HuH-7.5 (cell line): ENCODE data around the gene KCNH3.

ENCODE experiments used
- DNase-seq: peaks from one replicate; pipeline ENCODE4 v3.0.0; 2011; ENCODE audit warnings: low spot score

The KCNH3 gene

GRCh38 chr12:49545815-49546214 is 7.0 kb downstream of the KCNH3 start:
- no peak for DNase-seq

- DNase-seq: no peak
These were observed 7.7 kb downstream of the KCNH3 start for GRCh38 chr12:49546481-49546880.

GRCh38 chr12:49547090-49547690 is 8.4 kb downstream of the KCNH3 start:
- no peak for DNase-seq

- no peak for DNase-seq
These were observed 9.6 kb downstream of the KCNH3 start for GRCh38 chr12:49548481-49548821.

- DNase-seq: no peak
These were observed 10.2 kb downstream of the KCNH3 start for GRCh38 chr12:49548822-49549648.

- DNase-seq: no peak
These were observed 11.2 kb downstream of the KCNH3 start for GRCh38 chr12:49549735-49550692.

GRCh38 chr12:49550693-49551252 is 11.9 kb downstream of the KCNH3 start:
- DNase-seq: no peak

- no peak for DNase-seq
These were observed 13.2 kb downstream of the KCNH3 start for GRCh38 chr12:49552014-49552413.

- no peak for DNase-seq
These were observed 13.6 kb downstream of the KCNH3 start for GRCh38 chr12:49552425-49552824.

GRCh38 chr12:49552899-49553298 is 14.1 kb downstream of the KCNH3 start:
- DNase-seq: no peak

- no peak for DNase-seq
These were observed 14.8 kb downstream of the KCNH3 start for GRCh38 chr12:49553512-49554088.

GRCh38 chr12:49554266-49554665 is 15.4 kb downstream of the KCNH3 start:
- no peak for DNase-seq

GRCh38 chr12:49555631-49556390 is 17.0 kb downstream of the KCNH3 start:
- no peak for DNase-seq

- no peak for DNase-seq
These were observed 17.8 kb downstream of the KCNH3 start for GRCh38 chr12:49556391-49557186.

GRCh38 chr12:49557187-49557916 is 18.5 kb downstream of the KCNH3 start:
- DNase-seq: no peak

GRCh38 chr12:49557917-49558215 is 19.0 kb downstream of the KCNH3 start:
- DNase-seq: no peak

- no peak for DNase-seq
These were observed 19.7 kb downstream of the KCNH3 start for GRCh38 chr12:49558526-49558925.

- no peak for DNase-seq
These were observed 20.3 kb downstream of the KCNH3 start for GRCh38 chr12:49559011-49559675.

- no peak for DNase-seq
These were observed 21.9 kb downstream of the KCNH3 start for GRCh38 chr12:49560695-49561094.
